Neutrophil (primary cell): Measurements from ENCODE around the gene ENDOG.
"Not testable (repeated sequence)": the region's sequence is repeated elsewhere in the genome, so short reads cannot be mapped to it uniquely, and the experiment has no call there.

Experiments used
- H3K27ac ChIP-seq: fragments of 200-600 bp; sonication (generic); 2 replicates; pipeline ENCODE4 v1.5.1; 2016; ENCODE audit warnings: mild to moderate bottlenecking, moderate library complexity
- H3K27me3 ChIP-seq: fragments of 200-600 bp; sonication (generic); 2 replicates; pipeline ENCODE4 v1.6.0; 2016; ENCODE audit warnings: mild to moderate bottlenecking
- H3K36me3 ChIP-seq: fragments of 200-600 bp; sonication (generic); 2 replicates; pipeline ENCODE4 v1.5.1; 2017
- H3K4me1 ChIP-seq, 2 experiments: fragments of 200-600 bp in 1 of 2; sonication (generic) in 1 of 2; 1 replicate in 1 of 2; 2 replicates in 1 of 2; pipeline versions ENCODE4 v1.5.1 to v1.6.1; 2013 to 2016; ENCODE audit warnings: low read depth in 1 of 2, low read length in 1 of 2, mild to moderate bottlenecking in 1 of 2, moderate library complexity in 1 of 2; ENCODE audit not compliant: control insufficient read depth in 1 of 2, insufficient read depth in 1 of 2
- H3K4me3 ChIP-seq, 2 experiments: fragments of 200-600 bp in 1 of 2; sonication (generic) in 1 of 2; 1 replicate in 1 of 2; 2 replicates in 1 of 2; pipeline ENCODE4 v1.5.1; 2013 to 2016; ENCODE audit warnings: low read depth in 1 of 2, low read length in 1 of 2, mild to moderate bottlenecking in 1 of 2, moderate library complexity in 1 of 2
- H3K9me3 ChIP-seq: fragments of 200-600 bp; sonication (generic); 2 replicates; pipeline ENCODE4 v1.5.1; 2016
- TF ChIP-seq, protein P1 (sequence below): fragments of 200-600 bp; sonication (generic); IDR thresholded peaks from 2 replicates; pipeline ENCODE4 v1.5.1; 2016; ENCODE audit warnings: antibody characterized with exemption

ENDOG gene

GRCh38 chr9:128792978-128793686 lies 25.2 kb upstream of the ENDOG start:
- Histone ChIP-seq H3K36me3 (peaks cover 71% of the 10 kb centered on the region), H3K27ac (no peak overlapping the region), H3K4me1 (peaks cover 9 to 11% of the 10 kb centered on the region in 2 experiments), H3K27me3 (no peaks in the 10 kb centered on the region), H3K9me3 (no peaks in the 10 kb centered on the region), H3K4me3 (no peak overlapping the region)
- TF ChIP-seq, protein P1, sequence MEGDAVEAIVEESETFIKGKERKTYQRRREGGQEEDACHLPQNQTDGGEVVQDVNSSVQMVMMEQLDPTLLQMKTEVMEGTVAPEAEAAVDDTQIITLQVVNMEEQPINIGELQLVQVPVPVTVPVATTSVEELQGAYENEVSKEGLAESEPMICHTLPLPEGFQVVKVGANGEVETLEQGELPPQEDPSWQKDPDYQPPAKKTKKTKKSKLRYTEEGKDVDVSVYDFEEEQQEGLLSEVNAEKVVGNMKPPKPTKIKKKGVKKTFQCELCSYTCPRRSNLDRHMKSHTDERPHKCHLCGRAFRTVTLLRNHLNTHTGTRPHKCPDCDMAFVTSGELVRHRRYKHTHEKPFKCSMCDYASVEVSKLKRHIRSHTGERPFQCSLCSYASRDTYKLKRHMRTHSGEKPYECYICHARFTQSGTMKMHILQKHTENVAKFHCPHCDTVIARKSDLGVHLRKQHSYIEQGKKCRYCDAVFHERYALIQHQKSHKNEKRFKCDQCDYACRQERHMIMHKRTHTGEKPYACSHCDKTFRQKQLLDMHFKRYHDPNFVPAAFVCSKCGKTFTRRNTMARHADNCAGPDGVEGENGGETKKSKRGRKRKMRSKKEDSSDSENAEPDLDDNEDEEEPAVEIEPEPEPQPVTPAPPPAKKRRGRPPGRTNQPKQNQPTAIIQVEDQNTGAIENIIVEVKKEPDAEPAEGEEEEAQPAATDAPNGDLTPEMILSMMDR: no peak

DNA sequence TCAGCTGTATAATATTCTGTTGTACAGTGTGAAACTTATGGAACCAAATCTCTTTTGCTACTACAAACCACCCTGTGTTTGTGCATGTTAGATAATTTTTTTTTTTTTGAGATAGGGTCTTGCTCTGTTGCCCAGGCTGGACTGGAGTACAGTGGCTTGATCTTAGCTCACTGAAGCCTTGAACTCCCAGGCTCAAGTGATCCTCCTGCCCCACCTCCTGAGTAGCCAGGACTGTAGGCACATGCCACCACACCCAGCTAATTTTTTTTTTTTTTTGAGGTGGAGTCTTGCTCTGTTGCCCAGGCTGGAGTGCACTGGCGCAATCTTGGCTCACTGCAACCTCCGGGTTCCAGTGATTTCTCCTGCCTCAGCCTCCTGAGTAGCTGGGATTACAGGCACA lies 23.3 kb upstream of the ENDOG start:
- peaks cover 89% of the 10 kb centered on the region for H3K36me3 ChIP-seq

DNA sequence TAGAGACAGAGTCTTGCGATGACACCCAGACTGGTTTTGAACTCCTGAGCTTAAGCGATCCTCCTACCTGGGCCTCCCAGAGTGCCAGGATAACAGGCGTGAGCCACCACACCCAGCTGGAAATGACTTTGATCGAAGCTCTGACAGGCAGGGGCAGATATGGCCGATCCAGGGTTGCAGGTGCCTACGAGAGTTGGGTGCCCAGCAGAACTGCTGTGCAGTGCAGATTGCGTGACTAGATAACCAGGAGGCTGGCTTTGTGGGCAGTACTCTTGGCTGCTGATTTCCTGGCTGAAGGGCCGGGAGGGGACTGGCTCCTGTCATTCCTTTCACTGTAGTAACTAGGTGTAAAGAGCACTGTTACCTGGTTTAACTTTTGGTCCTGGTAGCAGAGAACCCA lies 19.4 kb upstream of the ENDOG start:
- TF ChIP-seq, protein P1: no peak
- Histone ChIP-seq H3K9me3 (no peaks in the 10 kb centered on the region), H3K4me1 (no peaks in the 10 kb centered on the region), H3K4me3 (no peak overlapping the region), H3K27me3 (no peaks in the 10 kb centered on the region), H3K27ac (no peak overlapping the region), H3K36me3 (peaks cover 92% of the 10 kb centered on the region)

More for the DNA sequence above, 23.3 kb upstream of the ENDOG start:
- H3K4me1 ChIP-seq, H3K9me3 ChIP-seq, H3K27me3 ChIP-seq, H3K4me3 ChIP-seq, H3K27ac ChIP-seq: not testable (repeated sequence)

- Histone ChIP-seq H3K4me1 (no peaks in the 10 kb centered on the region), H3K4me3 (no peak overlapping the region), H3K36me3 (peaks cover 92% of the 10 kb centered on the region), H3K27me3 (no peaks in the 10 kb centered on the region), H3K9me3 (no peaks in the 10 kb centered on the region), H3K27ac (no peak overlapping the region)
- TF ChIP-seq, protein P1: no peak
Observed at GRCh38 chr9:128800061-128800460, 18.2 kb upstream of the ENDOG start.

DNA sequence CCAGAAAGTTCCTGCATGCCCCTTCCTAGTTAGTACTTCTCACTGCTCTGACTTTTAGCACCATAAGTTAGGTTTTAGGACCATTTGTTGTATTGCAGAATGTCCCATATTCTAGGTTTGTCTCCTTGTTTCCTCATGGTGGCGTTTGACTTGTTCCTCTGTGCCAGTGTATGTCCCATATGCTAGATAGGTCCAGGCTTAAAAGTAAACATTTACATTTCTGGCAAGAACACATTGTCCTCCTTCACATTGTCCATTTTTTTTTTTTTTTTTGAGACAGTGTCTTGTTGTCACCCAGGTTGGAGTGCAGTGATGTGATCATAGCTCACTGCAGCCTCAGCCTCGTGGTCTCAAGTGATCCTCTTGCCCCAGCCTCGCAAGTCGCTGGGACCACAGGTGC lies 15.8 kb upstream of the ENDOG start:
- TF ChIP-seq, protein P1: no peak
- Histone ChIP-seq H3K27me3 (no peaks in the 10 kb centered on the region), H3K27ac (no peak overlapping the region), H3K4me1 (no peaks in the 10 kb centered on the region), H3K9me3 (no peaks in the 10 kb centered on the region), H3K4me3 (no peak overlapping the region), H3K36me3 (peaks cover 97% of the 10 kb centered on the region)

DNA sequence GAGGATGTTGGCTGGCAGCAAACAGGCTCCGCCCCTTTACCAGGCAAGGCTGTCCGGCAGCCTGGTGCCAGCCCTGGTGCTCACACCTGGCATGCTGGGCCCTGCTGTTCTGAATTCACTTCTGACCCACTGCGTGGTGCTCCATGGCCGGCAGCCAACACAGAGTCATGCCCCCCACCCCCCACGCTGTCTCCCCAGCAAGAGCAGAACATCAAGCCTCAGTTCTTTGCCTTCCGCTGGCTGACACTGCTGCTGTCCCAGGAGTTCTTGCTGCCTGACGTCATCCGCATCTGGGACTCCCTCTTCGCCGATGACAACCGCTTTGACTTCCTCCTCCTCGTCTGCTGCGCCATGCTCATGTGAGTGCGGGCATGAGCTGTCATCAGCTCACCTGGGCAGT lies 12.6 kb upstream of the ENDOG start:
- Histone ChIP-seq H3K9me3 (no peaks in the 10 kb centered on the region), H3K4me3 (no peak overlapping the region), H3K36me3 (peaks cover 87% of the 10 kb centered on the region), H3K27me3 (no peaks in the 10 kb centered on the region), H3K4me1 (no peaks in the 10 kb centered on the region), H3K27ac (no peak overlapping the region)
- TF ChIP-seq, protein P1: no peak
